UCSD-AML1 (cell line): ENCODE data around the gene IRF2BP2.
"Not testable (repeated sequence)": the region's sequence is repeated elsewhere in the genome, so short reads cannot be mapped to it uniquely, and the experiment has no call there.

Source experiments
- DNase-seq: peaks from one replicate; lab custom pipeline; 2025; ENCODE audit not compliant: unreplicated experiment; lab: John Stamatoyannopoulos, UW

Gene IRF2BP2

DNA sequence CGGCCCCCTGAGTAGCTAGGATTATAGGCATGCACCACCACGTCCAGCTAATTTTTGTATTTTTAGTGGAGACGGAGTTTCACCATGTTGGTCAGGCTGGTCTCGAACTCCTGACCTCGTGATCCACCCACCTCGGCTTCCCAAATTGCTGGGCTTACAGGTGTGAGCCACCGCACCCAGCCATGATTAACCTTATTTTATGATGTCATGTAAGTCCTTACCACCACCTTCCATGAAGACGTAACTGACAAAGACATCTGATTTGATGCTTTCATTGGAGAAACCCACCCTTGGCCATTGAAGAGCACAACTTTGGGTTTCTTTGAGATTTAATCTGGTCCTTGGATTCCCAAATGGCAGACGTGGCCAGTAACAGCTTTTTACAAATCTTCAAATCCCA is 24.9 kb upstream of the IRF2BP2 start:
- DNase-seq = not testable (repeated sequence)

DNA sequence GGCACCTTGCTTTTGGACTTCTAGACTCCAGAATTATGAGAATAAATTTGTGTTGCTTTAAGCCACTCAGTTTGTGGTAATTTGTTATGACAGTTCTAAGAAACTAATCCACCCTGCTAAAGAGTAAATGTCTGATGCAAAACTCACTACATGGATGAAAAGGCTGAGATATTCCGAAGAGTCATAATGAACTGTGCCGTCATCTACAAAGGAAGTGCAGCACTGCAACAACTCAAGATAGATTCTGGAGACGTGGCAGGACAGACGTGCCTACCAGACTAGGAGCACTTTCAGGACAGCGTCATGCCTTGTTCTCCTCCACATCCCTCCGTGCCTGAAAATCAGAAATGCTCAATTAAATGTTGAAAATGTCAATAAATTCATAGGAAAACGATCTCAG is 24.4 kb upstream of the IRF2BP2 start:
- DNase-seq = no peak

GRCh38 chr1:234633246-234634003 is 23.4 kb upstream of the IRF2BP2 start:
- DNase-seq = no peak

DNA sequence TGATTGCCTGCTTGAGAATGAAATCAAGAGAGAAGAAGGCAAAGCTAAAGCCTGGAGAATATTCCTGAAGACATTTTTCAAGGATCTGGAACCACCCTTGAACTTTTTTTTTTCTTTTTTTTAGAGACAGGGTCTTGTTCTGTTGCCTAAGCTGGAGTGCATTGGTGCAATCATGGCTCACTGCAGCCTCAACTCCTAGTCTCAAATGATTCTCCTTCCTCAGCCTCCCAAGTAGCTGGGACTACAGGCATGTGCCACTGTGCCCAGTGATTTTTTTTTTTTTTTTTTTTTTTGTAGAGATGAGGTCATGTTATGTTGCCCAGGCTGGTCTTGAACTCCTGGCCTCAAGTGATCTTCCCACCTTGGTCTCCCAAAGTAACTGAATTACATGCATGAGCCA is 22.2 kb upstream of the IRF2BP2 start:
- DNase-seq = no peak

DNA sequence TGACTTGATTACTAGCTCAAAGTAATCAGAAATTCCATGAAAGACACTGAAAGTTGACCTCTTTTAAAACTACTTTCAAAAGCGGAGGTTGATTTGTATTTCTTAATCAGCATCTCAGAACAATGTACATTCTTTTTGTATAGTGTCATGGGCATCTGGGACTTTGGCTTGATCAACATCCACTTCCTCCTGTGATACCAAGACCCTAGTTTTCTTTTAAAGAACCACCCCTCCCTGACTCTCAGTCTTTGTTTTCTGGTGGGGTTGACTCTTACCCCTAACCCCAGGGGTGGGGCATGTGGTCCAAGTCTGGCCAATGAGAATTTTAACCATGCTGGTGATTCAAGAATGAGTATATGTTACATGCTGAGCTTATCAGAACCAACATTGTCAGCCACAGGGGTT is 21.7 kb upstream of the IRF2BP2 start:
- no peak for DNase-seq

GRCh38 chr1:234629026-234629425 is 19.0 kb upstream of the IRF2BP2 start:
- DNase-seq = no peak

DNA sequence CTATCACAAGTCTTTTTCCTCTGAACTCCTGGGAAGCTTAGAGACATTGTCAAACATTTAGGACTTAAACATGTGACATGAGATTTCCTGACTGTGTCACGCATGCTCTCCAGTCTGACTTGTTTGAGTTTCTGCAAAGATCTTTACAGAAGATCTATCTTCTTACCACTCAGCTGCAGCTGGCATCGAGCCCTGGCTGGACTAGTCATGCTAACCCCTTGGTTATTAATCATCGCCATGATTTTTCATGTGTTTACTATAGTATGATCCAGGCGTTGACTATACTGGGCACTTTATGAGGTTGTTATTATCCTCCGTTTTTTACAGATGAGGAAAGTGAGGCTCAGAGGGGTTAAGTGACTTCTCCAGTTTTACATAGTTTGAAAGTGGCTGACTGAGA is 18.1 kb upstream of the IRF2BP2 start:
- DNase-seq = no peak

DNA sequence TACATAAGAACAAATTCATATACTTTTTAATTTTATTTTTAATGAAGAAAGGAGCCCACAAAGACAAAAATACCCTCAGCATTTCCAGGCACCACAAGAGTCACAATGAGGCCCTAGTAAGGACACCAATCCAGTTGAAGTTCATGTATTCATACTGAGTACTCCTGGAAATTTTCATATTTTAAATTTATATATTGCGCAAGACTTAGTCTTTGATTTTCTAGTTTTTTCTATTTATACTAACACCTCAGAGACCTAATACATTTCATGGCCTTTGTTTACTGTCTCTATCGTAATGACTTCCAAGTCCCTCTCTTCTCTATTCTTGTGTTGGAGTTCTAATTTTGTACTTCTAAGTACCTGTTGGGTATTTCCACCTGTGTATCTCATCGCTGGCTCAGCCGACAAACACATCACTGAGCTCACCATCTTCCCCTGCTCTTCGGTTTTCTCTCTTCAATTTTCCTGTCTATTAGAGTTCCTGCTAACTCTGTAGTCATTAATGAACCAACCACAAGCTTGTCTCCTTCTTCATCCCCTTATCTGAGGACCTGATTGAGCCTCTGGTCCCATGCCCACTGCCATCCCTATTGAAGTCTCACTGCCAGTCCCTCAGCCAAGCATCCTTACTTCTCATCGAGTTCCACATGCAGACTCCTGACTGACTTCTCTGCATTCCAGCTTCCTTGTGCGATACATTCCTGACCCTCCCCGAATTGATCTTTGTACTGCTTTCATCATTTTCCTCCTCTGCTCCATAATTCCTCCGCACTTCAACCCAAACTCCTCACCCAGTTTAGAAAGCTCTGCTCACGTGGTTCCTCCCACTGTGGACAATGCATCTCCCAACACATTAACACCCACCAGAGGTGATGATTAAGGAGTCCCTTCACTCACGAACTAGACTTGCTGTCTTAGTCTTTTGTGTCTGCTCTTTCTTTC is 17.3 kb upstream of the IRF2BP2 start:
- DNase-seq = no peak

GRCh38 chr1:234626391-234626790 is 16.4 kb upstream of the IRF2BP2 start:
- no peak for DNase-seq

DNA sequence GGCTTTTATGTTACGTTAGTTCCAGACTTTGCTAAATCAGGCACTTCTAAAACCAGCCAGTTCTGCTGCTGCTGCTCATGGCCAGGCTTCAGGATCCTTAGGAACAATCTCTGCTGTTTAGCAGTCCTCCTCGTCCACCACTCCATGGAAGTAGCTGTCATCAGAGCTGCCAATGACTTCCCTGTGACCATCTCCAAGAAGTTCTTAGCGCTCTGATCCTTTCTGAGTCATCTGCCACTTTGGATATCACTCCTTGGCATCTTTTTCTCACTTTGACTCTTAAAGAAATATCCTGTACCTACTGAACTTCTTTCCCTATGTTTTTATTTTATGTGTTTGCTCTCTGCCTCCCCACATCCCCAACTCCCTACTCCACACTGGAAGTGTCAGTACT is 14.7 kb upstream of the IRF2BP2 start:
- no peak for DNase-seq

DNA sequence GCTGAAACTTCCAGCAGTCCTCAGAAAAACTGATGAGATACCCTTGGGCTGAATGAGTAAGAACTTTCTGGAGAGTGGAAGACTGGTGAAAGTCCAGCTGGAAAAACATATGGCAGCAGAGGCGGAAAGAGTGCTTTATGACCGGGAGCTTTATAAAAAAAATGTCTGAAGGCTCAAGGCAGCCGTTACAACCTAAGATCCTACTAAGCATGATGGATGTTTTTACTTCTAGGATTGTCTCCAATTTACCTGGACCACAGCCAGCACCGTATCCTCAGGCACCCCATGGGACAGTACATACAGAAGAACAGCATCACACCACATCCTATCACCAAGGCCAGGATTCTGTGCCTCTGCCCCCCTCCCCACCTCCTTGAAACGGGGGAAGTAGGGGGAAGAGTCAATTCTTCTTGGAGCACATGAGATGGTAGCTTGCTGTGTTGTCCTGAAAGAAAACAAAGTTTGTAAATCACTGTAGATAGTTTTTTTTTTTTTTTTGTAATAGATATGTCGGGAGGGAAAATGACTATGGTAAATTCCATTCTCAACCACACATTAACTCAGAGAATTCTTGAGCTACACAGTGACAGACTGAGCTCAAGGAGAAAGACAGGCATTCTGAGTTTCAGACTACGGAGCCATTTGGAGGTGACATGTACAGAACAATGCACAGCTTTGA is 11.8 kb upstream of the IRF2BP2 start:
- DNase-seq = no peak

DNA sequence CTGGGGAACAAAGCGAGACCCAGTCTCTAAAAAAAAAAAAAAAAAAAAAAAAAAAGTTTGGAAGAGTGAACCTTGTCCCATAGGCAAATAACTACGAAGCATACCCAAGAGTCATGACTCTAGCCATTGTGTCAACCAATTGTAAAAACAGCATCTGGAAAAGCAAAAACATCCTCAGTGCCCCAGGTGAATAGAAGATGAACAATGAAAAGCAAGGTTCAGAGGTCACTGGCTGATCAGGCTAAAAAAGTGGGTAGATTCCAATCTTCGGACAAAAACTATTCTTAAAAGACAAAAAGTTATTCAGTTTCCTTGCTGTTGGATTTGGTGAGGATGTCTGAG is 11.1 kb upstream of the IRF2BP2 start:
- no peak for DNase-seq

DNA sequence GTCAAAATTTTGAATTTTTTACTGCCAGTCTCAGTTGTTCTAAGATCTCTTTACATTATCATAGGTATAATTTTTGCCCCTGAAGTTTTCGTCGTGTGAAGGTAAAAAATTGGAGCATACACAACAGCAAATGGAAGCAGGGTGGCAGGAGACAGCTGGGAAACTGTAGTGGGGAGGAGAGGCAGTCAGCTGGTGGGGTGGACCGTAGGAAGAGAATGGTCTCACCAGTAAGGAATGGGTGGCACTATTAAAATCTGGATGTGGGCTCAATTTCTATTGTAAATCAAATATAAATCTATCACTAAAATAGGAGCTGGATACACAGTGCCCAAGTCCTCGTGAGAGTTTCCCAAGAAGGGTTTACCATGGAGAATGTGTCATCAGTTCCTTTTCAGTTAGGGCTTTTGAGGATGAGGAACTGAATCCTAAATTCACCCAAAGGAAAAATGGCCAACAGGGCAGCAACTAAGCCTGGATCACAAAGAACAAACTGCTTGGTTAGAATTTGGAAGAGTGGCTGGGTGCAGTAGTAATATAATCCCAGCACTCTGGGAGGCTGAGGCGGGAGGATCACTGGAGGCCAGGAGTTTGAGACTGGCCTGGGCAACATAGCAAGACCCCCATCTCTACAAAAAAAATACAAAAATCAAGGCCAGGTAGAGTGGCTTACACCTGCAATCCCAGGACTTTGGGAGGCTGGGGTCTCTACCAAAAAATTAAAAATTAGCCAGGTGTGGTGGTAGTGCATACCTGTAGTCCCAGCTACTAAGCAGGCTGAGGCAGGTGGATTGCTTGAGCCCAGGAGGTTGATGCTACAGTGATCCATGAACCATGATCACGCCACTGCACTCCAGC is 10.5 kb upstream of the IRF2BP2 start:
- DNase-seq = no peak

- no peak for DNase-seq
These were observed 9.8 kb upstream of the IRF2BP2 start for GRCh38 chr1:234619794-234620247.

GRCh38 chr1:234619071-234619480 is 9.1 kb upstream of the IRF2BP2 start:
- DNase-seq = no peak

- no peak for DNase-seq
These were observed 8.7 kb upstream of the IRF2BP2 start for GRCh38 chr1:234618737-234619049.

DNA sequence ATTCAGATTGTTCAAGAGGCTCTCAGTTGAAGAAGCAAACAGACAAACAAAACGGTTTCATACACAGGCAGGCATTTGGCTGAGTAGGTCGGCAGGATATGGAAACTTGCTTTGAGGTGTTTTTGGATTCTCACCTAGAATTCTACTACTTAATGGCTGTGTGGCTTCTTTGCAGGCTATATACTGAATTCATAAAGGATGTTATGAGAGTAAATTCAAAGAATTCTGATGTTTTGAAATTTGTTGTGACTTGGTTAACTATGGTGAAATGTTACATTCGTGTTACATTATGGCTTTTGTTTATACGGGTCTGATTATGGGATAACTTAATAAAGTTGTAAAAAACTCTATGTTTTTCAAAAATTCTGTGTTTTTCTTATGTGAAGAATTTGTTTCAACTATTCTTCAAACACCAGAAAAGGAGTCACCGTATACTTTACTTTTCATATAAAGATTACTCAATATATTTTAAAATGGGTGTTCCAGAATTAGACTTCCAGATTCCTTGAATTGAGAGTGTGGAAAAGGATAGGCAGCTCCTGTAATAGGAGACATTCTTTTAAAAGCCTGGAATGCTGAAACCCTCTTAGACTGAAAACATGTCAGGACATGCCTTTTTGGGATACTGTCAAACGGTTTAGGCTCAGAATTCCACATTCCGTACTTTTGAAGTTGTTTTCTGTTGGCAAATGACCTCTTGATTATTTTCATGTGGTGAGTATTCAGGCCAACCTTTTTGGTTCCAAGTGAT is 8.2 kb upstream of the IRF2BP2 start:
- DNase-seq = no peak

- DNase-seq = no peak
These were observed 7.4 kb upstream of the IRF2BP2 start for GRCh38 chr1:234617131-234617985.

DNA sequence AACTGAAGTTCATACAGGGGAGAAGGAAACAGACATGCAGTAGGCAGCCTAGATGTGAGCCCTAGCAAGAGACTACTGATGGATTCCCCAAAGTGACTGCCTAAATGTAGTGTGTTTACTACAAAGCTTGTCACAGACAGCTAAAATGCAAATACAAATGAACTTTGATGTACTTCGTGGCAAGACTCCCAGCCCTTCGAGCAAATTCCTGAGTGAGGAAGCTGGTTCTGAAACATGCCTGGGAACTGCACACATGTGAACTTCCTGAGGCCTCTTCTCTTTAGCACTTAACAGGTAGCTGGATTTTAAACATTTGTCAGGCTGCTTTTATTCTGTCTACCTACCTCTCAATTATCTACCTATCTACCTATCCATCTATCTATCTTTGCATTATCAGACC is 6.7 kb upstream of the IRF2BP2 start:
- no peak for DNase-seq
